HepG2 (cell line): ENCODE measurements around the gene HYAL1. TPM values are rescaled to one million over a fixed set of nuclear protein-coding genes. Genes with fewer than 3 reads are reported as not detected.

ENCODE experiments used
- AKAP8 ChIP-seq: sonication (generic); formaldehyde crosslinking; IDR thresholded peaks from 2 replicates; pipeline ENCODE4 v1.5.1; 2020; ENCODE audit warnings: mild to moderate bottlenecking, missing genetic modification reagents
- REXO4 ChIP-seq: sonication (generic); formaldehyde crosslinking; IDR thresholded peaks from 2 replicates; pipeline ENCODE4 v1.8.0; 2022; ENCODE audit warnings: missing genetic modification reagents, mild to moderate bottlenecking, borderline replicate concordance
- RFX5 ChIP-seq: IDR thresholded peaks from 2 replicates; pipeline ENCODE4 v1.6.1; 2011; ENCODE audit warnings: low read depth, low read length, improper control_type of control experiment
- ZFP36L1 ChIP-seq: sonication (generic); formaldehyde crosslinking; IDR thresholded peaks from 2 replicates; pipeline ENCODE4 v1.8.0; 2022; ENCODE audit warnings: mild to moderate bottlenecking, missing genetic modification reagents, moderate library complexity
- ZNF235 ChIP-seq: sonication (generic); formaldehyde crosslinking; IDR thresholded peaks from 2 replicates; pipeline ENCODE4 v1.8.1; 2023; ENCODE audit warnings: mild to moderate bottlenecking, missing genetic modification reagents, borderline replicate concordance
- ZNF335 ChIP-seq: sonication (generic); formaldehyde crosslinking; IDR thresholded peaks from 2 replicates; pipeline ENCODE4 v1.4.0; 2020; ENCODE audit warnings: missing genetic modification reagents
- ZNF530 ChIP-seq: sonication (generic); formaldehyde crosslinking; IDR thresholded peaks from 2 replicates; pipeline ENCODE4 v1.5.0; 2020; ENCODE audit warnings: low read depth, mild to moderate bottlenecking, missing genetic modification reagents
- polyA plus RNA-seq, 8 experiments: library from polyadenylated mRNA; depleted of rRNA in 3 of 8; stranded (reverse) in 7 of 8; unstranded in 1 of 8; fragments of >200 nt; fragmentation: Illumina TruSeq in 4 of 8; extraction: Trizol in 4 of 8; gene quantifications; 2 replicates each; pipeline versions ENCODE4 v1.2.1 to v1.2.3, GENCODE V29; 2011 to 2016; ENCODE audit warnings: low read depth in 4 of 8, missing spikeins in 1 of 8, mixed read lengths in 1 of 8; ENCODE audit not compliant: insufficient read depth in 1 of 8
- total RNA-seq, 5 experiments: library from RNA; depleted of rRNA; stranded (reverse); fragments of >200 nt; fragmentation: Illumina TruSeq; extraction: Trizol; gene quantifications; 2 replicates each; pipeline ENCODE4 v1.2.3, GENCODE V29; 2016; ENCODE audit warnings: low read depth in 1 of 5
- TF ChIP-seq, protein P1 (sequence below): sonication (generic); formaldehyde crosslinking; IDR thresholded peaks from 2 replicates; pipeline ENCODE4 v1.4.0; 2020; ENCODE audit warnings: mild to moderate bottlenecking, missing genetic modification reagents, borderline replicate concordance
- TF ChIP-seq, protein P2 (sequence below): sonication (generic); formaldehyde crosslinking; IDR thresholded peaks from 2 replicates; pipeline ENCODE4 v1.4.0; 2020; ENCODE audit warnings: missing genetic modification reagents, borderline replicate concordance
- TF ChIP-seq, protein P3 (sequence below): sonication (generic); formaldehyde crosslinking; IDR thresholded peaks from 2 replicates; pipeline ENCODE4 v1.4.0; 2020; ENCODE audit warnings: mild to moderate bottlenecking, missing genetic modification reagents
- TF ChIP-seq, protein P4 (sequence below): sonication (generic); formaldehyde crosslinking; IDR thresholded peaks from 2 replicates; pipeline ENCODE4 v1.9.0; 2021; ENCODE audit warnings: missing genetic modification reagents, mild to moderate bottlenecking, borderline replicate concordance

Gene HYAL1
- total and polyA plus RNA-seq, 2 of the 13 experiments (the other 11 are each of a cell fraction or from before 2014, with no cell fraction given), result 76.5 to 193 TPM

DNA sequence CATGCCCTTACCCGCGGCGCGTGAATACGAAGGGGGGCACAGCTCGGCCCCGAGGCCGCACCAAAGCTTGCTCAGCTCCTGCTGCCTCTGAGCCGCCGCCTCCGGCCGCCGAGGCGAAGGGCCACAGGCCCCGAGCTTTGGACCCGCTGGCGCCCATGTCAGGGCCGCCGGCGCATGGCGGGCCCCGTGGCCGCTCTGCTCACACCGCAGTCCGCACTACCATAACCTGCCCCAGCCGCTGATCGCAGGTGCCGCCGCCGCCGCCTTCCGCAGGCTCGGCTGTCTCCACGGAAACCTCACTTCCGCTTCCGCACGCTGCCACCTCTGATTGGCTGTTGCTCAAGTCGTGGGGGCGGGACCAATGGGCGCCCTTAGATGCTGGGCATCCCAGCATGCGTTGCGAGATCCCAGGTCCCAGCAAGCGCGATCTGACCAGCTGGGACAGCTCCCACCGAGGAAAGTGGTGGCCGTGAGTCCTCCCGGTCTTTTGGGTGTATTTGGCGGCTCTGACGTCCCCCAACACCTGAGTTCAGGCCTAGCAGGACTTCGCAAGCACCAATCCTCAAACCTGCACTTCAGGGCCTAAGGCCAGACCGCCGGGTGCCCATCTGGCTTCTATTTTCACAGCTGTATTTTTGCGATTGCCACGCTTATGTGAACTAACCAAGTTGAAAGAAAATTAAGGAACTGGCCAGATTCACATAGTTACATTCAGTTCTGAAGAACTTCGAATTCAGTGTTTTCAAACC lies 24.7 kb upstream of the HYAL1 start, which contains the start of gene TUSC2 (continued):
- peak; percentile 38; the same call in 1 of the 2 replicates for TF ChIP-seq RFX5
- TF ChIP-seq, protein P1, sequence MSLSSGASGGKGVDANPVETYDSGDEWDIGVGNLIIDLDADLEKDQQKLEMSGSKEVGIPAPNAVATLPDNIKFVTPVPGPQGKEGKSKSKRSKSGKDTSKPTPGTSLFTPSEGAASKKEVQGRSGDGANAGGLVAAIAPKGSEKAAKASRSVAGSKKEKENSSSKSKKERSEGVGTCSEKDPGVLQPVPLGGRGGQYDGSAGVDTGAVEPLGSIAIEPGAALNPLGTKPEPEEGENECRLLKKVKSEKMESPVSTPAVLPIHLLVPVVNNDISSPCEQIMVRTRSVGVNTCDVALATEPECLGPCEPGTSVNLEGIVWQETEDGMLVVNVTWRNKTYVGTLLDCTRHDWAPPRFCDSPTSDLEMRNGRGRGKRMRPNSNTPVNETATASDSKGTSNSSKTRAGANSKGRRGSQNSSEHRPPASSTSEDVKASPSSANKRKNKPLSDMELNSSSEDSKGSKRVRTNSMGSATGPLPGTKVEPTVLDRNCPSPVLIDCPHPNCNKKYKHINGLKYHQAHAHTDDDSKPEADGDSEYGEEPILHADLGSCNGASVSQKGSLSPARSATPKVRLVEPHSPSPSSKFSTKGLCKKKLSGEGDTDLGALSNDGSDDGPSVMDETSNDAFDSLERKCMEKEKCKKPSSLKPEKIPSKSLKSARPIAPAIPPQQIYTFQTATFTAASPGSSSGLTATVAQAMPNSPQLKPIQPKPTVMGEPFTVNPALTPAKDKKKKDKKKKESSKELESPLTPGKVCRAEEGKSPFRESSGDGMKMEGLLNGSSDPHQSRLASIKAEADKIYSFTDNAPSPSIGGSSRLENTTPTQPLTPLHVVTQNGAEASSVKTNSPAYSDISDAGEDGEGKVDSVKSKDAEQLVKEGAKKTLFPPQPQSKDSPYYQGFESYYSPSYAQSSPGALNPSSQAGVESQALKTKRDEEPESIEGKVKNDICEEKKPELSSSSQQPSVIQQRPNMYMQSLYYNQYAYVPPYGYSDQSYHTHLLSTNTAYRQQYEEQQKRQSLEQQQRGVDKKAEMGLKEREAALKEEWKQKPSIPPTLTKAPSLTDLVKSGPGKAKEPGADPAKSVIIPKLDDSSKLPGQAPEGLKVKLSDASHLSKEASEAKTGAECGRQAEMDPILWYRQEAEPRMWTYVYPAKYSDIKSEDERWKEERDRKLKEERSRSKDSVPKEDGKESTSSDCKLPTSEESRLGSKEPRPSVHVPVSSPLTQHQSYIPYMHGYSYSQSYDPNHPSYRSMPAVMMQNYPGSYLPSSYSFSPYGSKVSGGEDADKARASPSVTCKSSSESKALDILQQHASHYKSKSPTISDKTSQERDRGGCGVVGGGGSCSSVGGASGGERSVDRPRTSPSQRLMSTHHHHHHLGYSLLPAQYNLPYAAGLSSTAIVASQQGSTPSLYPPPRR (CRISPR knock-in tag), result no peak
- no peak for TF ChIP-seq ZNF530 (CRISPR knock-in tag)
- no peak for TF ChIP-seq ZNF335
- TF ChIP-seq ZNF235 (CRISPR knock-in tag), result peak; percentile 69; the same call in 1 of the 2 replicates
- TF ChIP-seq REXO4, result no peak
- no peak for TF ChIP-seq ZFP36L1 (CRISPR knock-in tag)
- TF ChIP-seq, protein P2, sequence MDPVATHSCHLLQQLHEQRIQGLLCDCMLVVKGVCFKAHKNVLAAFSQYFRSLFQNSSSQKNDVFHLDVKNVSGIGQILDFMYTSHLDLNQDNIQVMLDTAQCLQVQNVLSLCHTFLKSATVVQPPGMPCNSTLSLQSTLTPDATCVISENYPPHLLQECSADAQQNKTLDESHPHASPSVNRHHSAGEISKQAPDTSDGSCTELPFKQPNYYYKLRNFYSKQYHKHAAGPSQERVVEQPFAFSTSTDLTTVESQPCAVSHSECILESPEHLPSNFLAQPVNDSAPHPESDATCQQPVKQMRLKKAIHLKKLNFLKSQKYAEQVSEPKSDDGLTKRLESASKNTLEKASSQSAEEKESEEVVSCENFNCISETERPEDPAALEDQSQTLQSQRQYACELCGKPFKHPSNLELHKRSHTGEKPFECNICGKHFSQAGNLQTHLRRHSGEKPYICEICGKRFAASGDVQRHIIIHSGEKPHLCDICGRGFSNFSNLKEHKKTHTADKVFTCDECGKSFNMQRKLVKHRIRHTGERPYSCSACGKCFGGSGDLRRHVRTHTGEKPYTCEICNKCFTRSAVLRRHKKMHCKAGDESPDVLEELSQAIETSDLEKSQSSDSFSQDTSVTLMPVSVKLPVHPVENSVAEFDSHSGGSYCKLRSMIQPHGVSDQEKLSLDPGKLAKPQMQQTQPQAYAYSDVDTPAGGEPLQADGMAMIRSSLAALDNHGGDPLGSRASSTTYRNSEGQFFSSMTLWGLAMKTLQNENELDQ (CRISPR knock-in tag), result no peak
- TF ChIP-seq, protein P3, sequence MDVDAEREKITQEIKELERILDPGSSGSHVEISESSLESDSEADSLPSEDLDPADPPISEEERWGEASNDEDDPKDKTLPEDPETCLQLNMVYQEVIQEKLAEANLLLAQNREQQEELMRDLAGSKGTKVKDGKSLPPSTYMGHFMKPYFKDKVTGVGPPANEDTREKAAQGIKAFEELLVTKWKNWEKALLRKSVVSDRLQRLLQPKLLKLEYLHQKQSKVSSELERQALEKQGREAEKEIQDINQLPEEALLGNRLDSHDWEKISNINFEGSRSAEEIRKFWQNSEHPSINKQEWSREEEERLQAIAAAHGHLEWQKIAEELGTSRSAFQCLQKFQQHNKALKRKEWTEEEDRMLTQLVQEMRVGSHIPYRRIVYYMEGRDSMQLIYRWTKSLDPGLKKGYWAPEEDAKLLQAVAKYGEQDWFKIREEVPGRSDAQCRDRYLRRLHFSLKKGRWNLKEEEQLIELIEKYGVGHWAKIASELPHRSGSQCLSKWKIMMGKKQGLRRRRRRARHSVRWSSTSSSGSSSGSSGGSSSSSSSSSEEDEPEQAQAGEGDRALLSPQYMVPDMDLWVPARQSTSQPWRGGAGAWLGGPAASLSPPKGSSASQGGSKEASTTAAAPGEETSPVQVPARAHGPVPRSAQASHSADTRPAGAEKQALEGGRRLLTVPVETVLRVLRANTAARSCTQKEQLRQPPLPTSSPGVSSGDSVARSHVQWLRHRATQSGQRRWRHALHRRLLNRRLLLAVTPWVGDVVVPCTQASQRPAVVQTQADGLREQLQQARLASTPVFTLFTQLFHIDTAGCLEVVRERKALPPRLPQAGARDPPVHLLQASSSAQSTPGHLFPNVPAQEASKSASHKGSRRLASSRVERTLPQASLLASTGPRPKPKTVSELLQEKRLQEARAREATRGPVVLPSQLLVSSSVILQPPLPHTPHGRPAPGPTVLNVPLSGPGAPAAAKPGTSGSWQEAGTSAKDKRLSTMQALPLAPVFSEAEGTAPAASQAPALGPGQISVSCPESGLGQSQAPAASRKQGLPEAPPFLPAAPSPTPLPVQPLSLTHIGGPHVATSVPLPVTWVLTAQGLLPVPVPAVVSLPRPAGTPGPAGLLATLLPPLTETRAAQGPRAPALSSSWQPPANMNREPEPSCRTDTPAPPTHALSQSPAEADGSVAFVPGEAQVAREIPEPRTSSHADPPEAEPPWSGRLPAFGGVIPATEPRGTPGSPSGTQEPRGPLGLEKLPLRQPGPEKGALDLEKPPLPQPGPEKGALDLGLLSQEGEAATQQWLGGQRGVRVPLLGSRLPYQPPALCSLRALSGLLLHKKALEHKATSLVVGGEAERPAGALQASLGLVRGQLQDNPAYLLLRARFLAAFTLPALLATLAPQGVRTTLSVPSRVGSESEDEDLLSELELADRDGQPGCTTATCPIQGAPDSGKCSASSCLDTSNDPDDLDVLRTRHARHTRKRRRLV (CRISPR knock-in tag), result no peak
- TF ChIP-seq, protein P4, sequence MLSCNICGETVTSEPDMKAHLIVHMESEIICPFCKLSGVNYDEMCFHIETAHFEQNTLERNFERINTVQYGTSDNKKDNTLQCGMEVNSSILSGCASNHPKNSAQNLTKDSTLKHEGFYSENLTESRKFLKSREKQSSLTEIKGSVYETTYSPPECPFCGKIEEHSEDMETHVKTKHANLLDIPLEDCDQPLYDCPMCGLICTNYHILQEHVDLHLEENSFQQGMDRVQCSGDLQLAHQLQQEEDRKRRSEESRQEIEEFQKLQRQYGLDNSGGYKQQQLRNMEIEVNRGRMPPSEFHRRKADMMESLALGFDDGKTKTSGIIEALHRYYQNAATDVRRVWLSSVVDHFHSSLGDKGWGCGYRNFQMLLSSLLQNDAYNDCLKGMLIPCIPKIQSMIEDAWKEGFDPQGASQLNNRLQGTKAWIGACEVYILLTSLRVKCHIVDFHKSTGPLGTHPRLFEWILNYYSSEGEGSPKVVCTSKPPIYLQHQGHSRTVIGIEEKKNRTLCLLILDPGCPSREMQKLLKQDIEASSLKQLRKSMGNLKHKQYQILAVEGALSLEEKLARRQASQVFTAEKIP, result no peak
- peak; percentile 87 for TF ChIP-seq AKAP8 (CRISPR knock-in tag)
